Measurements from ENCODE around the gene ETHE1. TPM values are rescaled to one million over a fixed set of nuclear protein-coding genes. Genes with fewer than 3 reads are reported as not detected.

ETHE1 gene
- total RNA-seq, 2 experiments from 2014 or later: 20.2 to 21.7 TPM

DNA sequence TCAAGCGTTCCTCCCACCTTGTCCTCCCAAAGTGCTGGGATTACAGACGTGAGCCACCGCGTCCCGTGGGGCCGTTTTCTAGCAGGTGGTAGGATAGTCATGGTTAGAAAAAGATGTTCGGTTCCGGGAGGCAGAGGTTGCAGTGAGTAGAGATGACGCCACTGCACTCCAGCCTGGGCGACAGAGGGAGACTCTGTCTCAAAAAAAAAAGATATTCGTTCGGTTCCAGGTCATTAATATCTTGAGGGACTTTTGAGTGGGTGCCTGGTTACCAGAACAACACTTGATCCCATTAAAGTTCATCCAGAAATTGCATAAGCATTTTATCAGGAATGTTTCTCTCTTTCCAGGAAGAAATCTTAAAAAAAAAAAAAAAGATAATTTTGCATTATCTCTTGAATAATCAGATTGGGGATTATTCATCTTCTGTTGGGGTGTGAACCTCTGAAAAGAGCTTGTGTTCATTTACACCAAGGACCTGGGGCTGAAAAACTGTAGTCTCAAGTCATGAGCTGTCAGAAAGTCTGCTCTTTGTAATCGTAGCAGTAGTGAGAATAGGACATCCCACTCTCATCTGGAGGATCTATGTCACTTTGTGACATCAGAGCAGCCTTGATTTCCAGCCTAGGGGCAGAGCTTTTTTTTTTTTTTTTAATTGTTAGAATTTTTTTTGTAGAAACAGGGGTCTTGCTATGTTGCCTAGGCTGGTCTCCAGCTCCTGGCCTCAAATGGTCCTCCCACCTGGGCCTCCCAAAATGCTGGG is 1.0 kb upstream of the ETHE1 start:
- Mint-ChIP-seq H3K36me3 (ENCODE audit: low read depth) (no peaks in the 10 kb centered on the region), H3K27ac (peak overlapping the region; percentile 76), H3K4me1 (ENCODE audit: low read depth) (peaks cover 36% of the 10 kb centered on the region), H3K9me3 (no peaks in the 10 kb centered on the region), H3K4me3 (peak overlapping the region; percentile 72), H3K27me3 (no peaks in the 10 kb centered on the region)
- intact Hi-C loops (cut with DNase I, micrococcal nuclease): loop anchor here (2.0 to 5.0 kb wide), 2 partner anchors 34 to 69 kb away; partner anchors contain the start of genes IRGQ (in 1 of the 2) and ZNF576 (in 1 of the 2)
- ChIA-PET CTCF (interaction anchor here (0.8 to 2.5 kb wide), 3 partner anchors 27 to 96 kb away, joined by 3 to 8 read pairs (median 3); no protein-coding TSS in a partner anchor), POLR2A (interaction anchor here (0.5 to 1.2 kb wide), 4 partner anchors 10 to 1260 kb away, joined by 3 to 5 read pairs (median 4); no protein-coding TSS in a partner anchor)
- ATAC-seq (ENCODE audit: poor library complexity) (no peak), DNase-seq (no peak)
- H3K4me3 ChIP-seq (ENCODE audit: low read length): no peak overlapping the region
- H3K9me3 ChIP-seq (ENCODE audit: control insufficient read depth in 1 of 2, insufficient read depth in 1 of 2, low read length in 2 of 2): no peaks in the 10 kb centered on the region
- H3K4me1 ChIP-seq (ENCODE audit: insufficient read depth, low read length): peaks cover 41% of the 10 kb centered on the region
- H3K27ac ChIP-seq (ENCODE audit: low read depth in 1 of 2, low read length in 2 of 2): no peak overlapping the region
- no peaks in the 10 kb centered on the region for H3K36me3 ChIP-seq (ENCODE audit: insufficient read depth, low read length)
- H3K27me3 ChIP-seq (ENCODE audit: control insufficient read depth in 1 of 2, insufficient read depth in 2 of 2, low read length in 2 of 2): no peaks in the 10 kb centered on the region
- TF ChIP-seq, protein P1, sequence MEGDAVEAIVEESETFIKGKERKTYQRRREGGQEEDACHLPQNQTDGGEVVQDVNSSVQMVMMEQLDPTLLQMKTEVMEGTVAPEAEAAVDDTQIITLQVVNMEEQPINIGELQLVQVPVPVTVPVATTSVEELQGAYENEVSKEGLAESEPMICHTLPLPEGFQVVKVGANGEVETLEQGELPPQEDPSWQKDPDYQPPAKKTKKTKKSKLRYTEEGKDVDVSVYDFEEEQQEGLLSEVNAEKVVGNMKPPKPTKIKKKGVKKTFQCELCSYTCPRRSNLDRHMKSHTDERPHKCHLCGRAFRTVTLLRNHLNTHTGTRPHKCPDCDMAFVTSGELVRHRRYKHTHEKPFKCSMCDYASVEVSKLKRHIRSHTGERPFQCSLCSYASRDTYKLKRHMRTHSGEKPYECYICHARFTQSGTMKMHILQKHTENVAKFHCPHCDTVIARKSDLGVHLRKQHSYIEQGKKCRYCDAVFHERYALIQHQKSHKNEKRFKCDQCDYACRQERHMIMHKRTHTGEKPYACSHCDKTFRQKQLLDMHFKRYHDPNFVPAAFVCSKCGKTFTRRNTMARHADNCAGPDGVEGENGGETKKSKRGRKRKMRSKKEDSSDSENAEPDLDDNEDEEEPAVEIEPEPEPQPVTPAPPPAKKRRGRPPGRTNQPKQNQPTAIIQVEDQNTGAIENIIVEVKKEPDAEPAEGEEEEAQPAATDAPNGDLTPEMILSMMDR (IDR thresholded peaks at IDR 0.05): no peak

DNA sequence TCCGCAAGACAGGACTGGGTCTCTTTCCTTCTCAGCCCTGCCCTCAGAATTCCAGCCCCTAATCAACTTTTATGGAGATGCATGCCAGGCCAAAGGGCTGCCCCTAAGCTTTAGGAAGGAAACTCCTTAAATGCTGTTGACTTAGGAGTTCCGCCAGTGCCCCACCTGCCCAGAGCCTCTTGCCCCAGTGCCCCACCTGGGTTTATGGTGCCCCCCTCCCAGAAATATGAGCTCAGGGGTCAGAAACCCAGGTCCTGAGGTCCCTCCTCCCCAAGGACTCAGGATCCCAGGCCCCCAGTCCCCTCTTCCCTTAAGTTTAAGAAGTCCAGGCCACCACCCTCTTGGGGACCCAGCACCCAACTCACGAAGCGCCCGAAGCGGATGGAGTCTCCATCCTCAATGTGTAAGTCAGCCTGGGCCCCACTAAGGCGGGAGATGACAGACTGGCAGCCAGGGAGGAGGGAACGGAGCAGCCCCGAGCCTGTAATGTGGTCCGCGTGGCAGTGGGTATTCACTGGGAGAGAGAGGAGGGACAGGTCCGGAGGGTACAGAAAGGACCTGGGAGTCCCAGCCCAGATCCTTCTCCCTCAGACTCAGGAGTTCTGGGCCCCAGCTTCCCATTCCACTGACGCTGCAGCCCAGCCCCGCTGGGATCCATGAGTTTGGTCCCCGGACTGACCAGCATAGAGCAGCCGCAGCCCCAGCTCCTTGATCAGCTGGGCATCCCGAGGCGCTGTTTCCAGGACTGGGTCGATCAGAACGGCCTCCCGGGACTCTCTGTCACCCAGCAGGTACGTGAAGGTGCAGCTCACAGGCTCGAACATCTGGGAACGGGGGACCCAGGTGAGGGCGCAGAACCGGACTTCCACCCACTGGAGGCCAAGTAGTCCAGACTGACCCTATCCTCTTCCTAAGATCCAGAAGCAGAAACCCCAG is 897 bp downstream of the ETHE1 start:
- intact Hi-C loops (cut with DNase I, micrococcal nuclease): loop anchor here (2.0 to 5.0 kb wide), 2 partner anchors 36 to 71 kb away; partner anchors contain the start of genes IRGQ (in 1 of the 2) and ZNF576 (in 1 of the 2)
- CTCF ChIA-PET: interaction anchor here (1.5 to 3.1 kb wide), 4 partner anchors 9 to 79 kb away, joined by 3 to 23 read pairs (median 13); partner anchors contain the start of genes IRGQ and ZNF576
- Mint-ChIP-seq H3K9me3 (no peaks in the 10 kb centered on the region), H3K36me3 (ENCODE audit: low read depth) (peaks cover 4% of the 10 kb centered on the region), H3K4me3 (peak overlapping the region; percentile 77), H3K27me3 (no peaks in the 10 kb centered on the region), H3K4me1 (ENCODE audit: low read depth) (peaks cover 28% of the 10 kb centered on the region), H3K27ac (peak overlapping the region; percentile 76)
- DNase-seq (peak in 6 of 14 experiments; percentile 15 to 48 (median 40)), ATAC-seq (ENCODE audit: poor library complexity) (peak; percentile 34)
- Histone ChIP-seq H3K4me1 (ENCODE audit: insufficient read depth, low read length) (peaks cover 31% of the 10 kb centered on the region), H3K9me3 (ENCODE audit: control insufficient read depth in 1 of 2, insufficient read depth in 1 of 2, low read length in 2 of 2) (no peaks in the 10 kb centered on the region), H3K4me3 (ENCODE audit: low read length) (peak overlapping the region; percentile 93), H3K27ac (ENCODE audit: low read depth in 1 of 2, low read length in 2 of 2) (peak overlapping the region; percentile 66 to 73), H3K36me3 (ENCODE audit: insufficient read depth, low read length) (peaks cover 2% of the 10 kb centered on the region), H3K27me3 (ENCODE audit: control insufficient read depth in 1 of 2, insufficient read depth in 2 of 2, low read length in 2 of 2) (no peaks in the 10 kb centered on the region)
- TF ChIP-seq, protein P1 (IDR thresholded peaks at IDR 0.05): no peak
- POLR2A ChIA-PET: interaction anchor here (1.2 to 3.0 kb wide), 7 partner anchors 7 to 87 kb away, joined by 4 to 21 read pairs (median 7); partner anchors contain the start of genes IRGQ, PHLDB3, ZNF575 and ZNF576
